GM12878 (cell line): Measurements from ENCODE around the gene SDCCAG8. TPM values are rescaled to one million over a fixed set of nuclear protein-coding genes. Genes with fewer than 3 reads are reported as not detected.
A peak's percentile ranks its signal among the peaks of the same experiment; 100 is the strongest.

Experiments
- ATAC-seq: fragments of 200-7000 bp; cut with Tn5 transposase; 3 replicates; pipeline ENCODE4 v1.9.1; 2020; ENCODE audit warnings: mild to moderate bottlenecking, moderate library complexity
- BruUV-seq: library from RNA; stranded (reverse); fragments of 400-500 nt; replicated peaks from 2 replicates; lab custom pipeline; 2021; lab: Mats Ljungman, UMichigan
- CTCF ChIA-PET: fragments of 300-600 bp; sonication (Branson Sonifier 250); formaldehyde crosslinking; extraction: SDS; loops from one replicate; lab custom pipeline; 2021; ENCODE audit warnings: inconsistent platforms; lab: Yijun Ruan, JAX
- POLR2A ChIA-PET: fragments of 350-600 bp; formaldehyde crosslinking; extraction: SDS; loops from one replicate; lab custom pipeline; 2021; ENCODE audit warnings: inconsistent platforms; lab: Charles Lee
- RAD21 ChIA-PET: fragments of 300-600 bp; sonication (Branson Sonifier 250); formaldehyde crosslinking; loops from one replicate; lab custom pipeline; 2023; ENCODE audit warnings: antibody characterized with exemption; ENCODE audit not compliant: unreplicated experiment; lab: Charles Lee
- SMC1A ChIA-PET: fragments of 300-600 bp; sonication (Branson Sonifier 250); formaldehyde crosslinking; loops from one replicate; lab custom pipeline; 2023; ENCODE audit not compliant: unreplicated experiment, uncharacterized antibody; lab: Charles Lee
- DNase-seq: peaks from one replicate; pipeline ENCODE4 v3.0.0-alpha.2; 2011; ENCODE audit warnings: low read depth, low spot score
- FAIRE-seq: peaks from 3 replicates; lab custom pipeline; 2011; peaks lifted over from hg19 to GRCh38; lab: Jason Lieb, UNC
- H2AFZ ChIP-seq: 2 replicates; pipeline ENCODE4 v1.6.0; 2011; ENCODE audit warnings: low read depth, low read length, control low read depth; ENCODE audit not compliant: control insufficient read depth
- H3K27ac ChIP-seq: 2 replicates; pipeline ENCODE4 v1.5.1; 2011; ENCODE audit warnings: control low read depth; ENCODE audit not compliant: control insufficient read depth, insufficient read depth
- H3K27me3 ChIP-seq, 2 experiments: replicated peaks in 1 of 2; 2 replicates each; pipeline versions ENCODE4 v1.6.0 to v1.6.1; 2011; ENCODE audit warnings: low read length in 1 of 2; ENCODE audit not compliant: control insufficient read depth in 2 of 2, insufficient read depth in 2 of 2
- H3K36me3 ChIP-seq, 2 experiments: 2 replicates each; pipeline ENCODE4 v1.5.1; 2011; ENCODE audit warnings: low read length in 1 of 2; ENCODE audit not compliant: control insufficient read depth in 2 of 2, insufficient read depth in 2 of 2
- H3K4me1 ChIP-seq: 2 replicates; pipeline ENCODE4 v1.6.1; 2011; ENCODE audit warnings: mild to moderate bottlenecking, low read length, moderate library complexity, mixed read lengths; ENCODE audit not compliant: control insufficient read depth, insufficient read depth
- H3K4me2 ChIP-seq: 2 replicates; pipeline ENCODE4 v1.6.0; 2011; ENCODE audit warnings: control low read depth; ENCODE audit not compliant: control insufficient read depth, insufficient read depth
- H3K4me3 ChIP-seq: fragments of 200-600 bp; sonication (generic); 2 replicates; pipeline ENCODE4 v1.5.1; 2016
- H3K79me2 ChIP-seq: 2 replicates; pipeline ENCODE4 v1.6.0; 2011; ENCODE audit warnings: low read length; ENCODE audit not compliant: control insufficient read depth, insufficient read depth
- H3K9ac ChIP-seq: 2 replicates; pipeline ENCODE4 v1.8.0; 2011; ENCODE audit warnings: low read length, control low read depth, mixed read lengths; ENCODE audit not compliant: control insufficient read depth, insufficient read depth
- H3K9me3 ChIP-seq: replicated peaks from 3 replicates; pipeline ENCODE4 v1.5.1; 2011; ENCODE audit warnings: mild to moderate bottlenecking, low read length; ENCODE audit not compliant: control insufficient read depth, insufficient read depth
- H4K20me1 ChIP-seq: 2 replicates; pipeline ENCODE4 v1.6.0; 2011; ENCODE audit not compliant: control insufficient read depth, insufficient read depth
- CBX3 ChIP-seq: fragments of 200-600 bp; sonication (generic); IDR thresholded peaks from 2 replicates; pipeline ENCODE4 v1.6.1; 2016; ENCODE audit warnings: low read depth, borderline replicate concordance
- CHD1 ChIP-seq: IDR thresholded peaks from 2 replicates; pipeline ENCODE4 v1.6.1; 2012; ENCODE audit warnings: low read depth, low read length, improper control_type of control experiment
- CHD4 ChIP-seq: fragments of 200-600 bp; sonication (generic); IDR thresholded peaks from 2 replicates; pipeline ENCODE4 v1.6.1; 2016; ENCODE audit warnings: mild to moderate bottlenecking
- E2F8 ChIP-seq: fragments of 450-650 bp; IDR thresholded peaks from 2 replicates; pipeline ENCODE4 v1.6.1; 2018; ENCODE audit warnings: mild to moderate bottlenecking, low read depth, moderate library complexity; ENCODE audit not compliant: partially characterized antibody
- EED ChIP-seq: sonication (generic); IDR thresholded peaks from 2 replicates; pipeline ENCODE4 v1.6.1; 2016; ENCODE audit warnings: antibody characterized with exemption, low read depth
- ESRRA ChIP-seq: IDR thresholded peaks from 2 replicates; pipeline ENCODE4 v1.6.1; 2012; ENCODE audit warnings: mild to moderate bottlenecking, low read length, improper control_type of control experiment
- HDGF ChIP-seq: fragments of 450-650 bp; IDR thresholded peaks from 2 replicates; pipeline ENCODE4 v1.6.1; 2016; ENCODE audit warnings: antibody characterized with exemption
- KDM1A ChIP-seq: fragments of 200-600 bp; sonication (generic); IDR thresholded peaks from 2 replicates; pipeline ENCODE4 v1.6.1; 2016; ENCODE audit warnings: borderline replicate concordance
- LARP7 ChIP-seq: fragments of 450-650 bp; IDR thresholded peaks from 2 replicates; pipeline ENCODE4 v1.6.1; 2017; ENCODE audit warnings: mild to moderate bottlenecking
- MEF2B ChIP-seq: fragments of 450-650 bp; IDR thresholded peaks from 2 replicates; pipeline ENCODE4 v1.6.1; 2018; ENCODE audit warnings: mild to moderate bottlenecking, moderate library complexity; ENCODE audit not compliant: partially characterized antibody, poor library complexity, severe bottlenecking
- NFXL1 ChIP-seq: fragments of 450-650 bp; IDR thresholded peaks from 2 replicates; pipeline ENCODE4 v1.6.1; 2017; ENCODE audit warnings: antibody characterized with exemption, mild to moderate bottlenecking, borderline replicate concordance
- NR2F1 ChIP-seq: fragments of 450-650 bp; conservative IDR thresholded peaks from 2 replicates; pipeline ENCODE4 v1.6.1; 2017; ENCODE audit warnings: mild to moderate bottlenecking
- PAX5 ChIP-seq: IDR thresholded peaks from 2 replicates; pipeline ENCODE4 v1.6.1; 2011; ENCODE audit warnings: low read depth, low read length, borderline replicate concordance
- RBBP5 ChIP-seq: fragments of 200-600 bp; sonication (generic); conservative IDR thresholded peaks from 2 replicates; pipeline ENCODE4 v1.6.1; 2016
- RELB ChIP-seq: fragments of 450-650 bp; IDR thresholded peaks from 2 replicates; pipeline ENCODE4 v1.6.1; 2017; ENCODE audit warnings: low read depth, mild to moderate bottlenecking, moderate library complexity
- SMC3 ChIP-seq: IDR thresholded peaks from 2 replicates; pipeline ENCODE4 v1.6.1; 2011; ENCODE audit warnings: low read length, improper control_type of control experiment, borderline replicate concordance
- TARDBP ChIP-seq: IDR thresholded peaks from 2 replicates; pipeline ENCODE4 v1.6.1; 2016; ENCODE audit warnings: borderline replicate concordance
- WGBS: methylation state at CpG from one replicate; pipeline ENCODE4 v1.1.6; 2016; ENCODE audit warnings: low lambda C conversion rate; ENCODE audit not compliant: insufficient replicate concordance, insufficient coverage; ENCODE audit errors: missing lambda C conversion rate; 5-methylcytosine and 5-hydroxymethylcytosine counted together
- in situ Hi-C: fragments of 300-500 bp; cut with MboI; formaldehyde crosslinking; loops from 9 replicates; pipeline ENCODE4 v1.14.3; 2018; ENCODE audit warnings: mixed read lengths
- intact Hi-C: fragments of 100-400 bp; cut with micrococcal nuclease; formaldehyde crosslinking; loops from one replicate; pipeline ENCODE4 v1.14.2; 2022; ENCODE audit not compliant: unreplicated experiment
- polyA plus RNA-seq, 11 experiments: library from polyadenylated mRNA; depleted of rRNA in 4 of 11; unstranded in 6 of 11; stranded (reverse) in 5 of 11; fragments of >200 nt; fragmentation: Nextera tagmentation in 4 of 11; fragmentation: Illumina TruSeq in 1 of 11; extraction: Ambion mirVana in 4 of 11; extraction: Trizol in 1 of 11; gene quantifications; 1 replicate in 1 of 11; 2 replicates in 10 of 11; pipeline versions ENCODE4 v1.2.1 to v1.2.3, GENCODE V29; 2011 to 2016; ENCODE audit warnings: inconsistent platforms in 2 of 11, missing spikeins in 2 of 11, low read depth in 1 of 11
- total RNA-seq, 4 experiments: library from RNA; depleted of rRNA in 3 of 4; stranded (reverse); fragments of >200 nt in 3 of 4; fragmentation: Illumina TruSeq in 1 of 4; extraction: Trizol in 1 of 4; gene quantifications; 2 replicates each; pipeline versions ENCODE4 v1.2.1 to v1.2.3, GENCODE V29; 2013 to 2021

The SDCCAG8 gene
- total and polyA plus RNA-seq, 10 of the 15 experiments (the other 5 are each of a cell fraction or from before 2014, with no cell fraction given): 15.0 to 25.6 (median 20.6) TPM

GRCh38 chr1:243267914-243268653 is 12.2 kb downstream of the SDCCAG8 start (continued):
- TF ChIP-seq TARDBP (no peak), PAX5 (no peak), EED (no peak), CBX3 (no peak), NFXL1 (no peak), CHD4 (no peak), RELB (no peak), MEF2B (no peak), RBBP5 (no peak)

GRCh38 chr1:243268751-243269460 is 13.1 kb downstream of the SDCCAG8 start:
- SMC1A ChIA-PET: interaction anchor here (1.3 kb wide), 1 partner anchor 15 kb away, joined by 6 read pairs; no protein-coding TSS in a partner anchor
- POLR2A ChIA-PET: no interaction called here
- CTCF ChIA-PET: no interaction called here
- H3K27me3 ChIP-seq: no peaks in the 10 kb centered on the region
- intact Hi-C loops (no loop called here), in situ Hi-C loops (no loop called here)
- H3K9me3 ChIP-seq: no peaks in the 10 kb centered on the region
- no peak overlapping the region for H3K4me3 ChIP-seq
- no peak overlapping the region for H2AFZ ChIP-seq
- DNase-seq (no peak), FAIRE-seq (no peak), ATAC-seq (no peak; the same call in 2 of the 3 replicates)
- H3K4me1 ChIP-seq: peaks cover 5% of the 10 kb centered on the region
- H4K20me1 ChIP-seq: no peaks in the 10 kb centered on the region
- no peaks in the 10 kb centered on the region for H3K79me2 ChIP-seq
- no peak overlapping the region for H3K27ac ChIP-seq
- no TSS peak for BruUV-seq
- peaks cover under 1 to 2% of the 10 kb centered on the region in 2 experiments; a peak in 2 of 4 replicates for H3K36me3 ChIP-seq
- TF ChIP-seq KDM1A (no peak), NR2F1 (no peak), CHD1 (no peak), SMC3 (no peak), HDGF (no peak), NFXL1 (no peak), MEF2B (no peak), ESRRA (no peak), EED (no peak), LARP7 (no peak), E2F8 (no peak), CHD4 (no peak)
- H3K4me2 ChIP-seq: 0 out of 2 replicates have a peak overlapping the region, but pooled peaks have one; percentile 10
- no peak overlapping the region for H3K9ac ChIP-seq
- RAD21 ChIA-PET: no interaction called here
- 59% methylated on average over 13 of the region's 13 CpGs for WGBS
